Measurements from ENCODE around the gene ANKRD33B. TPM values are rescaled to one million over a fixed set of nuclear protein-coding genes. Genes with fewer than 3 reads are reported as not detected.
"Not testable (repeated sequence)": the region's sequence is repeated elsewhere in the genome, so short reads cannot be mapped to it uniquely, and the experiment has no call there.

The ANKRD33B gene
- total and polyA plus RNA-seq, 7 experiments from 2014 or later: 0.20 to 10.1 (median 0.75) TPM; not detected in 1

DNA sequence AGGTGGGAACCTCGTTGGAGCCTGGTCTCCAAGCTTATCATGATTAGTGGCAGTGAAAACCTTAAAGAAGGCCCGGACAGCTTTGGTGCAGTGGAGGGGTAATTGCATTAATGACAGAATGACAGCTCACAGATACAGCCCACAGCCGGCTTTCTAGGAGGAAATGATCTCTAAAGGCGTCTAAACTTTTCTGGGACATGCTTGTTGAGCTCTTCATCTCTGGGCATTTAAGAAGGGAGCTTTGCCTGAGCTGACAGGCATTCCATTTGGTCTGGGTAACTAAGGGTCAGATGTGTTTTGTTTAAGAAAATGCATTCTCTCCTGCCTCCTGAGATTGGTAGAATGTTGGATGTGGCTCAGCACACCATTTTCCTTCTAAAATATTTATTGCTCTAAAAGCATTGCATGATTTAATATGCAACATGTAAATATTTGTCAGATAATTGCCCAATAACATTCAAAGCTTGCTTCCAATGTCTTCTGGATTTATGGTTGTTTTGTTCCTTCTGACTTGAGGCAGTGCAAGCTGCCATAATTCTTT, 4.0 kb downstream of the ANKRD33B start:
- Histone ChIP-seq H3K36me3 (ENCODE audit: control insufficient read depth in 2 of 3, insufficient read depth in 3 of 3, low read length in 3 of 3) (no peaks in the 10 kb centered on the region), H3K4me1 (ENCODE audit: control insufficient read depth in 2 of 2, insufficient read depth in 2 of 2, low read length in 2 of 2) (peaks cover 0 to 13% of the 10 kb centered on the region in 2 donors), H3K9me3 (ENCODE audit: control insufficient read depth in 2 of 3, low read length in 3 of 3) (no peaks in the 10 kb centered on the region), H3K4me3 (ENCODE audit: low read length) (no peak overlapping the region), H3K27me3 (ENCODE audit: control insufficient read depth in 2 of 2, insufficient read depth in 2 of 2, low read length in 2 of 2) (no peaks in the 10 kb centered on the region), H3K27ac (ENCODE audit: low read depth, low read length) (no peak overlapping the region)
- Mint-ChIP-seq H3K4me1 (peaks cover 6 to 23% (median 12%) of the 10 kb centered on the region in 7 donors), H3K4me3 (peak overlapping the region in 1 of 10 donors; percentile 5), H3K9me3 (no peaks in the 10 kb centered on the region), H3K27me3 (peaks cover 0 to 3% (median 0%) of the 10 kb centered on the region in 5 donors), H3K27ac (no peak overlapping the region), H3K36me3 (no peaks in the 10 kb centered on the region)
- DNase-seq (no peak), ATAC-seq (no peak)
- ChIA-PET POLR2A (no interaction called here), CTCF (no interaction called here)
- intact Hi-C loops (cut with micrococcal nuclease): loop anchor here in 1 of 2 donors (10.0 kb wide), 1 partner anchor 1023 kb away; the partner anchor contains the start of gene SEMA5A

DNA sequence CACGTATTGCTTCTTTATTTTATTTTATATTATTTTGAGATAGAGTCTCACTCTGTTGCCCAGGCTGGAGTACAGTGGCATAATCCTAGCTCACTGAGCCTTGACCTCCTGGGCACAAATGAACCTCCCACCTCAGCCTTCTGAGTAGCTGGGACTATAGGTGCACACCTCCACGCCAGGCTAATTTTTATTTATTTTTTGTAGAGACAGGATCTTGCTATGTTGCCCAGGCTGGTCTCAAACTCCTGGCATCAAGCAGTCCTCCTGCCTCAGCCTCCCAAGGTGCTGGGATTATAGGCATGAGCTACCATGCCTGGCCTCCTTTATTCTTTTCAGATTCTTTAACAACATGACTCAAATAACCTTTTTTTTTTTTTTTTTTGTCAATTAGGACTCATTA, 6.7 kb downstream of the ANKRD33B start:
- CTCF ChIA-PET: interaction anchor here (0.7 kb wide), 1 partner anchor 9 kb away, joined by 3 read pairs; no protein-coding TSS in a partner anchor
- not testable (repeated sequence) for H3K27me3 Mint-ChIP-seq

DNA sequence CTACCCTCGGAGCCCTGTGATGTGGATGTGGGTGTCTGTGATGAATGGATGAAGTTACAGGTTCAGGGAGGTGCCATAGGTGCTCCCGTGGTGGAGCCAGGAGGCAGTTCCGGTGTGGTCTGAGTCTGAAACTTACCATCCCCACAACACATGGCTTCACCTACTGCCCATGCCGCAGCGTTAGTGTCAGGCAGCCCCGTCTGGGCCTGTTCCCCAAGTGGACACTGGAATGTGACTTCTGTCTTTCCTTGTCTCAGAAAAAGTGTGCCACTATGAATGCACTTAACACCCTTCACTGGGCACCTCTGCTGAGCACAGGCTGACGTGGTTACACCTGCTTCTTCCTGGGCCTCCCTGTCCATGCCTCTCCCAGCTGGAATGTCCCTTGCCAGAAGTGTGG, 8.6 kb downstream of the ANKRD33B start:
- no peaks in the 10 kb centered on the region for H3K9me3 ChIP-seq (ENCODE audit: control insufficient read depth in 2 of 3, low read length in 3 of 3)
- Mint-ChIP-seq H3K27me3 (no peaks in the 10 kb centered on the region), H3K4me3 (no peak overlapping the region), H3K36me3 (peaks cover 0 to 1% (median 0%) of the 10 kb centered on the region in 5 donors), H3K9me3 (no peaks in the 10 kb centered on the region), H3K27ac (no peak overlapping the region), H3K4me1 (peaks cover 0 to 9% (median 0%) of the 10 kb centered on the region in 7 donors)
- ChIA-PET CTCF (no interaction called here), POLR2A (no interaction called here)
- H3K4me3 ChIP-seq (ENCODE audit: low read length): no peak overlapping the region
- H3K27me3 ChIP-seq (ENCODE audit: control insufficient read depth in 2 of 2, insufficient read depth in 2 of 2, low read length in 2 of 2): no peaks in the 10 kb centered on the region
- intact Hi-C loops (cut with micrococcal nuclease): no loop called here
- DNase-seq (no peak), ATAC-seq (no peak)
- H3K4me1 ChIP-seq (ENCODE audit: control insufficient read depth in 2 of 2, insufficient read depth in 2 of 2, low read length in 2 of 2): no peaks in the 10 kb centered on the region
- no peak overlapping the region for H3K27ac ChIP-seq (ENCODE audit: low read depth, low read length)
- no peaks in the 10 kb centered on the region for H3K36me3 ChIP-seq (ENCODE audit: control insufficient read depth in 2 of 3, insufficient read depth in 3 of 3, low read length in 3 of 3)

More for the DNA sequence above, 6.7 kb downstream of the ANKRD33B start:
- H3K4me1 Mint-ChIP-seq: peaks cover 0 to 17% (median 7%) of the 10 kb centered on the region in 7 donors
- H3K36me3 Mint-ChIP-seq; intact Hi-C loops (cut with micrococcal nuclease); H3K27me3 ChIP-seq (ENCODE audit: control insufficient read depth in 2 of 2, insufficient read depth in 2 of 2, low read length in 2 of 2); DNase-seq; ATAC-seq; POLR2A ChIA-PET; H3K4me1 ChIP-seq (ENCODE audit: control insufficient read depth in 2 of 2, insufficient read depth in 2 of 2, low read length in 2 of 2); H3K4me3 Mint-ChIP-seq; H3K9me3 ChIP-seq (ENCODE audit: control insufficient read depth in 2 of 3, low read length in 3 of 3); H3K36me3 ChIP-seq (ENCODE audit: control insufficient read depth in 2 of 3, insufficient read depth in 3 of 3, low read length in 3 of 3); H3K27ac ChIP-seq (ENCODE audit: low read depth, low read length); H3K9me3 Mint-ChIP-seq; H3K4me3 ChIP-seq (ENCODE audit: low read length); H3K27ac Mint-ChIP-seq: not testable (repeated sequence)

DNA sequence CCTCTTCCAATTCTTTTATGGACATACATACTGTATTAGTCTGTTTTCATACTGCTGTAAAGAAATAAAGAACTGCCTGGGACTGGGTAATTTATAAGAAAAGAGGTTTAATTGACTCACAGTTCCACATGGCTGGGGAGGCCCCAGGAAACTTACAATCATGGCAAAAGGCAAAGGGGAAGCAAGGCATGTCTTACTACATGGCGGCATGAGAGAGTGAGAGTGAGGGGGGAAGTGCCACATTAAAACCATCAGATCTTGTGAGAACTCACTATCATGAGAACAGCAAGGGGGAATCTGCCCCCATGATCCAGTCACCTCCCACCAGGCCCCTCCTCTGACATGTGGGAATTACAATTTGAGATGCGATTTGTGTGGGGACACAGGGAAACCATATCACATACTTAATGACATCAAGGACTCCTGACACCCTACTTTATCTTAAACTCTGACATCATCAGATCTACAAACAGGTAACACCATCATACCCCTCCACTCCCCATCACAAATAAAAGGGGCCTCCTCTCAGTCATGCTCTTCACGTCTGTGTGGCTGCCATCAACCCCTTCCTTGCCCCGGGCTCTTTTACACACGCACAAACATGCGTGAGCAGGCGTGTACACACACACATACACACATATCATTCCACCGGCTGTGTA, 9.7 kb downstream of the ANKRD33B start:
- H3K27ac ChIP-seq (ENCODE audit: low read depth, low read length): no peak overlapping the region
- CTCF ChIA-PET: no interaction called here
- intact Hi-C loops (cut with micrococcal nuclease): no loop called here

DNA sequence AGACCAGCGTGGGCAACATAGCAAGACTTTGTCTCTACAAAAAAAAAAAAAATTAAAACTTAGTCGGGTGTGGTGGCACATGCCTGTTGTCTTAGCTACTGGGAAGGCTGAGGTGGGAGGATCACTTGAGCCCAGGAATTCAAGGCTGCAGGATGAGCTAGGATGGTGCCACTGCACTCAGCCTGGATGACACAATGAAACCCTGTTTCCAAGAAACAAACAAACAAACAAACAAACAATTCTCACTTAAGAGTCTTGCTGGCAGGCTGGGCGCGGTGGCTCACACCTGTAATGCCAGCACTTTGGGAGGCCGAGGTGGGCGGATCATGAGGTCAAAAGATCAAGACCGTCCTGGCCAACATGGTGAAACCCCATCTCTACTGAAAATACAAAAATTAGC, 11.0 kb downstream of the ANKRD33B start:
- H3K27me3 Mint-ChIP-seq; POLR2A ChIA-PET; H3K4me3 Mint-ChIP-seq; H3K9me3 Mint-ChIP-seq; ATAC-seq; H3K36me3 Mint-ChIP-seq; DNase-seq; H3K27me3 ChIP-seq (ENCODE audit: control insufficient read depth in 2 of 2, insufficient read depth in 2 of 2, low read length in 2 of 2); H3K9me3 ChIP-seq (ENCODE audit: control insufficient read depth in 2 of 3, low read length in 3 of 3); H3K4me3 ChIP-seq (ENCODE audit: low read length); H3K4me1 ChIP-seq (ENCODE audit: control insufficient read depth in 2 of 2, insufficient read depth in 2 of 2, low read length in 2 of 2); H3K27ac ChIP-seq (ENCODE audit: low read depth, low read length); CTCF ChIA-PET; H3K27ac Mint-ChIP-seq; H3K36me3 ChIP-seq (ENCODE audit: control insufficient read depth in 2 of 3, insufficient read depth in 3 of 3, low read length in 3 of 3): not testable (repeated sequence)
- intact Hi-C loops (cut with micrococcal nuclease): loop anchor here in 1 of 2 donors (5.0 kb wide), 1 partner anchor 293 kb away; no protein-coding TSS in a partner anchor
- peaks cover 0 to 24% (median 14%) of the 10 kb centered on the region in 7 donors for H3K4me1 Mint-ChIP-seq

More for the DNA sequence above, 9.7 kb downstream of the ANKRD33B start:
- no peak for DNase-seq
- Mint-ChIP-seq H3K4me3 (no peak overlapping the region), H3K27me3 (no peaks in the 10 kb centered on the region), H3K4me1 (peaks cover 0 to 13% (median 4%) of the 10 kb centered on the region in 7 donors), H3K27ac (peak overlapping the region in 1 of 9 donors; percentile 33), H3K36me3 (peaks cover 0 to 1% (median 0%) of the 10 kb centered on the region in 5 donors), H3K9me3 (no peaks in the 10 kb centered on the region)
- Histone ChIP-seq H3K4me3 (ENCODE audit: low read length) (no peak overlapping the region), H3K9me3 (ENCODE audit: control insufficient read depth in 2 of 3, low read length in 3 of 3) (no peaks in the 10 kb centered on the region), H3K4me1 (ENCODE audit: control insufficient read depth in 2 of 2, insufficient read depth in 2 of 2, low read length in 2 of 2) (no peaks in the 10 kb centered on the region), H3K36me3 (ENCODE audit: control insufficient read depth in 2 of 3, insufficient read depth in 3 of 3, low read length in 3 of 3) (no peaks in the 10 kb centered on the region), H3K27me3 (ENCODE audit: control insufficient read depth in 2 of 2, insufficient read depth in 2 of 2, low read length in 2 of 2) (no peaks in the 10 kb centered on the region)
- ATAC-seq: peak; percentile 41
- POLR2A ChIA-PET: no interaction called here

DNA sequence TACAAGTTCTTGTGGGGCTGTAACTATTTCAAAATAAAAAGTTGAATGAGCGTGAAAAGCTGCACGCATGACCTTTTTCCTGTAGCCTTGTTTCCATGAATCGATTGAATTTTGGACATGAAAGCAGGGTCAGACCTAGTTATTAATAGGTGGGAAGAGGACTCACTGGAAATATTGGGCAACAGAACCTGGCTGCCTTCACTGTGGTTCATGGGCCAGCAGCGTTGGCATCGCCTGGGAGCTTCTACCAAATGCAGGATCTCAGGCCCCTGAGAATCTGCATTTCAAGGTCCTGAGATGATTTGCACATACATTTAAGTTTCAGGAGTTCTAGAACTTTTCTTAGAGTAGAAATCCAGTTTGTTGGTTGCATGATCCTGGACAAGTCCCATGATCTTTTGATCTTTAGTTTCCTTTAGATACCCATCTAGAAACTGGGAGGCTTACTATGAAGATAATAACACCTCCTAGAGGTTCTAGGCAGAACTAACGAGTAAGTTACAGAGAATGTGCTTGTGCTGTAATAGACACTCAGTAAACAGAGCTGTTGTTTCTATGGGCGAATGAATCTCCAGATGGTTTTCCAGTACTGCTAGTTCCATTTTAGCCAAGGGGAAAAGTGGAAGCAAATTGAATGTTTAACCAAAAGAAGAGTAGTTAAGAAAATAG, 12.4 kb downstream of the ANKRD33B start:
- H3K36me3 Mint-ChIP-seq: peaks cover 0 to 1% (median 0%) of the 10 kb centered on the region in 5 donors

More for the DNA sequence above, 12.4 kb downstream of the ANKRD33B start:
- Histone ChIP-seq H3K9me3 (ENCODE audit: control insufficient read depth in 2 of 3, low read length in 3 of 3) (no peaks in the 10 kb centered on the region), H3K36me3 (ENCODE audit: control insufficient read depth in 2 of 3, insufficient read depth in 3 of 3, low read length in 3 of 3) (no peaks in the 10 kb centered on the region), H3K27ac (ENCODE audit: low read depth, low read length) (no peak overlapping the region), H3K4me1 (ENCODE audit: control insufficient read depth in 2 of 2, insufficient read depth in 2 of 2, low read length in 2 of 2) (no peaks in the 10 kb centered on the region), H3K4me3 (ENCODE audit: low read length) (no peak overlapping the region), H3K27me3 (ENCODE audit: control insufficient read depth in 2 of 2, insufficient read depth in 2 of 2, low read length in 2 of 2) (no peaks in the 10 kb centered on the region)
- Mint-ChIP-seq H3K27me3 (no peaks in the 10 kb centered on the region), H3K27ac (peak overlapping the region in 1 of 9 donors; percentile 58), H3K9me3 (no peaks in the 10 kb centered on the region), H3K4me1 (peaks cover 0 to 36% (median 24%) of the 10 kb centered on the region in 7 donors), H3K4me3 (no peak overlapping the region)
- no peak for DNase-seq
- POLR2A ChIA-PET: no interaction called here
- no peak for ATAC-seq
- CTCF ChIA-PET: no interaction called here
- intact Hi-C loops (cut with micrococcal nuclease): loop anchor here in 1 of 2 donors (5.0 kb wide), 1 partner anchor 294 kb away; no protein-coding TSS in a partner anchor

Measured in naive thymus-derived CD4-positive, alpha-beta T cell (primary cell).